Measurements from ENCODE around the gene CCL1.

- TF ChIP-seq PBX3 (CRISPR knock-in tag; IDR thresholded peaks at IDR 0.05): no peak
- TF ChIP-seq ZNF335 (tag by site-specific recombination; conservative IDR thresholded peaks at IDR 0.05): no peak
- no peak for TF ChIP-seq CTCF (tag by site-specific recombination; IDR thresholded peaks at IDR 0.05)
- TF ChIP-seq TCF7L2 (IDR thresholded peaks at IDR 0.05; ENCODE audit: borderline replicate concordance, low read depth, low read length): no peak
Observed at GRCh38 chr17:34377078-34377823, 14.2 kb upstream of the CCL1 start.

Data from HEK293 (cell line).